ENCODE data around the gene ICOS. TPM values are rescaled to one million over a fixed set of nuclear protein-coding genes. Genes with fewer than 3 reads are reported as not detected.

ICOS gene
- total RNA-seq, 1 experiment from 2014 or later: not detected

DNA sequence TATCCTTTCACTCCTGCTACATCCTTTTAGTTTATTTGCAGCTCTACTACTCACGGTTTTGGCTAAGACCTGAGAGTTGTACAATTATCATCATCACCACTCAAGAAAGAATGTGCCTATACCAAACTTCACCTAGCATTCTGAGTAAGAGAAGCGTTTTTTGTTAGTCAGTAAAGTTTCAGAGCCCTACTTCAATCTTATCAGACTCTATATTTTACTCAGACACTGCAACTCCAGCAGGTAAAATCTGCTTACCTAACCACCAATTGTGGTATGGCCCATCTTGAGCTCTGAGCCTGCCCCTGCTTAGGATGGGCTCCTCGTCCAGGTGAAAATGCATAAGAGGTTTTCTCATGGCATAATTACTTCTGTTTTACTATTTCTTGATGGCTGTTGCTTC lies 37.1 kb downstream of the ICOS start:
- H3K9ac ChIP-seq (ENCODE audit: extremely low read depth, insufficient read length, low read length): no peak overlapping the region
- no peak overlapping the region for H3K4me3 Mint-ChIP-seq
- no CpG with 5 or more reads among the region's 3 CpGs for WGBS (ENCODE audit: extremely low coverage, insufficient read length, low lambda C conversion rate)
- no peak overlapping the region for H4K8ac ChIP-seq (replicated peaks; ENCODE audit: insufficient read length, low read depth, low read length)
- no peaks in the 10 kb centered on the region for H4K20me1 ChIP-seq (ENCODE audit: control insufficient read depth, insufficient read depth, insufficient read length)
- H2BK15ac ChIP-seq (ENCODE audit: low read depth, low read length): no peak overlapping the region
- H3K56ac ChIP-seq (ENCODE audit: insufficient read length, low read depth, low read length): no peak overlapping the region
- H3K27me3 ChIP-seq (ENCODE audit: insufficient read depth, low read length): no peaks in the 10 kb centered on the region
- no peak for DNase-seq
- no peak overlapping the region for H2AFZ ChIP-seq (ENCODE audit: low read length)
- no peak overlapping the region for H3K4me2 ChIP-seq (ENCODE audit: insufficient read depth, insufficient read length, low read length)
- H3K4ac ChIP-seq (ENCODE audit: low read depth, low read length): no peak overlapping the region
- no peak overlapping the region for H3K27ac ChIP-seq (ENCODE audit: insufficient read length, low read depth, low read length)
- no peak overlapping the region for H2BK120ac ChIP-seq (ENCODE audit: low read depth, low read length, poor library complexity, severe bottlenecking)
- H3K36me3 Mint-ChIP-seq (ENCODE audit: insufficient read depth in 1 of 3, low read depth in 3 of 3): no peaks in the 10 kb centered on the region
- no peak overlapping the region for H4K5ac ChIP-seq (ENCODE audit: insufficient read length, low read depth, low read length)
- H3K79me1 ChIP-seq (ENCODE audit: insufficient read depth, low read depth, low read length, poor library complexity, severe bottlenecking): no peaks in the 10 kb centered on the region
- no peaks in the 10 kb centered on the region; the same call in 1 of the 2 replicates for H3K4me1 ChIP-seq (ENCODE audit: insufficient read depth, low read length)
- H2AK5ac ChIP-seq (ENCODE audit: insufficient read length, low read length): no peak overlapping the region
- H3T11ph ChIP-seq (ENCODE audit: low read length): no peak overlapping the region
- no peak overlapping the region for H3K23ac ChIP-seq (ENCODE audit: insufficient read length, low read depth, low read length)
- TF ChIP-seq, protein P1, sequence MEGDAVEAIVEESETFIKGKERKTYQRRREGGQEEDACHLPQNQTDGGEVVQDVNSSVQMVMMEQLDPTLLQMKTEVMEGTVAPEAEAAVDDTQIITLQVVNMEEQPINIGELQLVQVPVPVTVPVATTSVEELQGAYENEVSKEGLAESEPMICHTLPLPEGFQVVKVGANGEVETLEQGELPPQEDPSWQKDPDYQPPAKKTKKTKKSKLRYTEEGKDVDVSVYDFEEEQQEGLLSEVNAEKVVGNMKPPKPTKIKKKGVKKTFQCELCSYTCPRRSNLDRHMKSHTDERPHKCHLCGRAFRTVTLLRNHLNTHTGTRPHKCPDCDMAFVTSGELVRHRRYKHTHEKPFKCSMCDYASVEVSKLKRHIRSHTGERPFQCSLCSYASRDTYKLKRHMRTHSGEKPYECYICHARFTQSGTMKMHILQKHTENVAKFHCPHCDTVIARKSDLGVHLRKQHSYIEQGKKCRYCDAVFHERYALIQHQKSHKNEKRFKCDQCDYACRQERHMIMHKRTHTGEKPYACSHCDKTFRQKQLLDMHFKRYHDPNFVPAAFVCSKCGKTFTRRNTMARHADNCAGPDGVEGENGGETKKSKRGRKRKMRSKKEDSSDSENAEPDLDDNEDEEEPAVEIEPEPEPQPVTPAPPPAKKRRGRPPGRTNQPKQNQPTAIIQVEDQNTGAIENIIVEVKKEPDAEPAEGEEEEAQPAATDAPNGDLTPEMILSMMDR (conservative IDR thresholded peaks at IDR 0.05): no peak
- H3K23me2 ChIP-seq (ENCODE audit: insufficient read length, low read depth, low read length, poor library complexity, severe bottlenecking): no peaks in the 10 kb centered on the region
- H3K4me1 Mint-ChIP-seq: peaks cover 11 to 15% of the 10 kb centered on the region in 2 experiments
- H4K91ac ChIP-seq (ENCODE audit: insufficient read length, low read depth, low read length): no peak overlapping the region
- peaks cover 2% of the 10 kb centered on the region; the same call in 1 of the 2 replicates for H3K27me3 Mint-ChIP-seq (ENCODE audit: low read depth)
- no peak overlapping the region for H3K14ac ChIP-seq (ENCODE audit: insufficient read depth, low read length)
- H3K9me3 ChIP-seq (ENCODE audit: control insufficient read depth, low read depth, low read length): no peaks in the 10 kb centered on the region
- H2BK5ac ChIP-seq (ENCODE audit: insufficient read length, low read length): no peak overlapping the region
- H3K27ac Mint-ChIP-seq: no peak overlapping the region
- no peak overlapping the region for H2BK12ac ChIP-seq (ENCODE audit: insufficient read length, low read depth, low read length)
- peaks cover 0 to under 1% of the 10 kb centered on the region in 2 experiments; a peak in 1 of 5 replicates for H3K9me3 Mint-ChIP-seq
- H2BK20ac ChIP-seq (ENCODE audit: low read depth, low read length, poor library complexity, severe bottlenecking): no peak overlapping the region
- H3K18ac ChIP-seq (ENCODE audit: insufficient read length, low read depth, low read length): no peak overlapping the region
- no peaks in the 10 kb centered on the region for H3K79me2 ChIP-seq (ENCODE audit: insufficient read depth, low read length)
